Left ventricle myocardium inferior (tissue), 1 donor: ENCODE measurements around the gene ICAM4. TPM values are rescaled to one million over a fixed set of nuclear protein-coding genes. Genes with fewer than 3 reads are reported as not detected.

Experiments used
- DNase-seq: peaks from one replicate; pipeline ENCODE4 v3.0.0-alpha.2; 2020
- H3K27ac ChIP-seq: fragments of 200-600 bp; replicated peaks from 2 replicates; pipeline ENCODE4 v1.8.0; 2021
- H3K27me3 ChIP-seq: fragments of 200-600 bp; 2 replicates; pipeline ENCODE4 v1.8.0; 2021; ENCODE audit warnings: low read depth
- H3K36me3 ChIP-seq: fragments of 200-600 bp; 2 replicates; pipeline ENCODE4 v1.8.0; 2021
- H3K4me1 ChIP-seq: fragments of 200-600 bp; 2 replicates; pipeline ENCODE4 v1.8.0; 2021
- H3K4me3 ChIP-seq: fragments of 200-600 bp; 2 replicates; pipeline ENCODE4 v1.8.0; 2021; ENCODE audit warnings: mild to moderate bottlenecking, moderate library complexity
- H3K9me3 ChIP-seq: fragments of 200-600 bp; replicated peaks from 2 replicates; pipeline ENCODE4 v1.8.0; 2021
- CTCF ChIP-seq: fragments of 200-600 bp; IDR thresholded peaks from 2 replicates; pipeline ENCODE4 v1.8.0; 2021; ENCODE audit warnings: antibody characterized with exemption, mild to moderate bottlenecking, borderline replicate concordance
- intact Hi-C: fragments of 100-400 bp; cut with micrococcal nuclease; formaldehyde crosslinking; loops from one replicate; pipeline ENCODE4 v1.11.0; 2022
- total RNA-seq: library from RNA; stranded (reverse); fragmentation: NEBNext Ultra II Directional; extraction: Animal tissue kit (Norgen Biotek cat#: 25700); gene quantifications from one replicate; pipeline ENCODE4 v1.2.1, GENCODE V29; 2021
- donor health status: DM: no; HTN: yes; CAD: no; lungs with severe emphysema.

ICAM4 gene
- total RNA-seq, 1 donor from 2014 or later: 0.36 TPM

DNA sequence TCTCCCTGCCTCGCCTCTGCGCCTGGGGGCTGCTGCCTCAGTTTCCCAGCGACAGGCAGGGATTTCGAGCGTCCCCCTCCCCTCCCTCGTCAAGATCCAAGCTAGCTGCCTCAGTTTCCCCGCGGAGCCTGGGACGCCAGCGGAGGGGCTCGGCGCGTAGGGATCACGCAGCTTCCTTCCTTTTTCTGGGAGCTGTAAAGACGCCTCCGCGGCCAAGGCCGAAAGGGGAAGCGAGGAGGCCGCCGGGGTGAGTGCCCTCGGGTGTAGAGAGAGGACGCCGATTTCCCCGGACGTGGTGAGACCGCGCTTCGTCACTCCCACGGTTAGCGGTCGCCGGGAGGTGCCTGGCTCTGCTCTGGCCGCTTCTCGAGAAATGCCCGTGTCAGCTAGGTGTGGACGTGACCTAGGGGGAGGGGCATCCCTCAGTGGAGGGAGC lies 16.6 kb upstream of the ICAM4 start:
- Histone ChIP-seq H3K4me1 (peaks cover 50% of the 10 kb centered on the region), H3K4me3 (peak overlapping the region; percentile 71), H3K36me3 (no peaks in the 10 kb centered on the region), H3K27me3 (peaks cover 21% of the 10 kb centered on the region), H3K27ac (peak overlapping the region; percentile 93), H3K9me3 (no peaks in the 10 kb centered on the region)
- intact Hi-C loops: loop anchor here (10.0 kb wide), 1 partner anchor 65 kb away; the partner anchor contains the start of genes ICAM3 and RAVER1
- DNase-seq: peak; percentile 76
- TF ChIP-seq CTCF: no peak

- H3K4me3 ChIP-seq: peak within 1 kb of the TSS; percentile 71
- H3K4me1 ChIP-seq: peaks cover 50% of the 10 kb centered on the region
- DNase-seq: peak; percentile 84
- H3K27ac ChIP-seq: peak within 1 kb of the TSS; percentile 93
- peak; percentile 24 for TF ChIP-seq CTCF
- H3K9me3 ChIP-seq: no peaks in the 10 kb centered on the region
- intact Hi-C loops: loop anchor here (10.0 kb wide), 1 partner anchor 64 kb away; the partner anchor contains the start of genes ICAM3 and RAVER1
- H3K27me3 ChIP-seq: peaks cover 21% of the 10 kb centered on the region
- H3K36me3 ChIP-seq: peaks cover 1% of the 10 kb centered on the region
Measured at GRCh38 chr19:10270616-10271394, 15.9 kb upstream of the ICAM4 start, which contains the start of gene ICAM1. Gene ICAM1, plus strand, starts transcription at chr19:10271120. Its CDS starts 40 bp downstream, at chr19:10271160.

DNA sequence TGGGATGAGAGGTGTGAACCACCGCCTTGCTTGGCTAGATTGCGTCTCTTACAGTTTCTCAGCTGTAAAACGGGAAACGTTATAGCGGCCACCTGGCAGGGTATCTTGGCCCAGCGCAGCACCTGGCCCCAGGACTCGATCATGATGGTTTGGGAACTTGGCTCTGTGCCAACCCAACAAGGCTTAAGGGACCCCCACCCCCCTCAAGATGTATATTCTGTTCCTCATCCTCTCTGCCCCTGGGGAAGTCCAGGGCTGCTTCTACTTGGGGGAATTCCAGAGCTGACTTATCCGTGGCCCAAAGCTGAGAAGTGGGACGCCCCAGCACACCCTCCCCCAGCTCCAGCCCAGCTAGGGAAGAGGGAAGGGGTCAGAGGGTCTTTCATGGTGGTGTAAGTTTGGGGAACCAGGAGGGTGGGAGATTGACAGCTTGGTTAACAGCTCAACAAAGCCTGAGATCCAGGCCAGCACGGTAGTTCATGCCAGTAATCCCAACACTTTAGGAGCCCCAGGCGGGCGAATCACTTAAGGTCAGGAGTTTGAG lies 15.1 kb upstream of the ICAM4 start:
- Histone ChIP-seq H3K9me3 (no peaks in the 10 kb centered on the region), H3K4me3 (peak overlapping the region; percentile 71), H3K4me1 (peaks cover 48% of the 10 kb centered on the region), H3K27me3 (peaks cover 21% of the 10 kb centered on the region), H3K27ac (peak overlapping the region; percentile 93), H3K36me3 (peaks cover 2% of the 10 kb centered on the region)
- no peak for DNase-seq
- intact Hi-C loops: loop anchor here (10.0 kb wide), 1 partner anchor 63 kb away; the partner anchor contains the start of genes ICAM3 and RAVER1
- TF ChIP-seq CTCF: no peak

DNA sequence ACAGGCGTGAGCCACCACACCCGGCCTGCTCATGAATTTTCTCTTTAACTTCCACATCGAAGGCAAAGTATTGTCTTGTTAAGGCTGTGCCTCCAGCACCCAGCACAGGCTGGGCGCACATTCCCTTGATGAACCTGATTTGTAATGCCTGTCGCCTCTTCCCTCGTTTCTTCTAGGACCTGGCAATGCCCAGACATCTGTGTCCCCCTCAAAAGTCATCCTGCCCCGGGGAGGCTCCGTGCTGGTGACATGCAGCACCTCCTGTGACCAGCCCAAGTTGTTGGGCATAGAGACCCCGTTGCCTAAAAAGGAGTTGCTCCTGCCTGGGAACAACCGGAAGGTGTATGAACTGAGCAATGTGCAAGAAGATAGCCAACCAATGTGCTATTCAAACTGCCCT lies 12.2 kb upstream of the ICAM4 start:
- intact Hi-C loops: loop anchor here (10.0 kb wide), 1 partner anchor 60 kb away; the partner anchor contains the start of genes ICAM3 and RAVER1
- peaks cover 16% of the 10 kb centered on the region for H3K36me3 ChIP-seq
- H3K9me3 ChIP-seq: no peaks in the 10 kb centered on the region
- H3K27ac ChIP-seq: no peak overlapping the region
- H3K4me1 ChIP-seq: peaks cover 26% of the 10 kb centered on the region
- no peak overlapping the region for H3K4me3 ChIP-seq
- H3K27me3 ChIP-seq: peaks cover 15% of the 10 kb centered on the region
- TF ChIP-seq CTCF: no peak
- no peak for DNase-seq

GRCh38 chr19:10277795-10278589 lies 8.8 kb upstream of the ICAM4 start:
- intact Hi-C loops: loop anchor here (5.0 to 10.0 kb wide), 2 partner anchors 57 to 114 kb away; partner anchors contain the start of genes ICAM3 and RAVER1
- no peak for TF ChIP-seq CTCF
- Histone ChIP-seq H3K27me3 (no peaks in the 10 kb centered on the region), H3K27ac (no peak overlapping the region), H3K9me3 (no peaks in the 10 kb centered on the region), H3K36me3 (peaks cover 25% of the 10 kb centered on the region), H3K4me3 (no peak overlapping the region), H3K4me1 (no peaks in the 10 kb centered on the region)
- DNase-seq: no peak
